Testis (tissue), 2 donors: ENCODE measurements around the gene MRPL4.

ENCODE experiments used
- POLR2A ChIP-seq: fragments of 450-650 bp; IDR thresholded peaks from one replicate; pipeline ENCODE4 v1.6.1; 2017; ENCODE audit warnings: antibody characterized with exemption, mild to moderate bottlenecking, moderate library complexity
- TF ChIP-seq, protein P1 (sequence below), 3 experiments: fragments of 450-650 bp in 2 of 3; fragments of 200-600 bp in 1 of 3; sonication (generic) in 1 of 3; IDR thresholded peaks; one replicate each; pipeline ENCODE4 v1.5.1; 2016 to 2019; ENCODE audit warnings: antibody characterized with exemption in 3 of 3, mild to moderate bottlenecking in 2 of 3, moderate library complexity in 1 of 3

DNA sequence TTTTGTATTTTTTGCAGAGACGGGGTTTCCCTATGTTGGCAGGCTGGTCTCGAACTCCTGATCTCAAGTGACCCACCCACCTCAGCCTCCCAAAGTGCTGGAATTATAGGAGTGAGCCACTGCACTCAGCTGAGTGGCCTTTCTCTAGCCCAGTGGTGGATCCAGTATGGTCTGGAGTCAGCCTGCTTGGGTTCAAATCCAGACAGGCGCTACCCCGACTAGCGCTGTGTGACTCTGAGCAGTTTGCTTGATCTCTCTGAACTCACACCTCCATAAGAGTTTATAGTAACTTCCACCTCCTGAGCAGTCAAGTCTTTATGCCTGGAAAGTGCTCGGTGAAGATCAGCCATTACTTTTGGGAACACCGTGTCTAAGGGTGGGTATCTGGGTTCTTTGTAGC lies 31.3 kb upstream of the MRPL4 start:
- TF ChIP-seq, protein P1, sequence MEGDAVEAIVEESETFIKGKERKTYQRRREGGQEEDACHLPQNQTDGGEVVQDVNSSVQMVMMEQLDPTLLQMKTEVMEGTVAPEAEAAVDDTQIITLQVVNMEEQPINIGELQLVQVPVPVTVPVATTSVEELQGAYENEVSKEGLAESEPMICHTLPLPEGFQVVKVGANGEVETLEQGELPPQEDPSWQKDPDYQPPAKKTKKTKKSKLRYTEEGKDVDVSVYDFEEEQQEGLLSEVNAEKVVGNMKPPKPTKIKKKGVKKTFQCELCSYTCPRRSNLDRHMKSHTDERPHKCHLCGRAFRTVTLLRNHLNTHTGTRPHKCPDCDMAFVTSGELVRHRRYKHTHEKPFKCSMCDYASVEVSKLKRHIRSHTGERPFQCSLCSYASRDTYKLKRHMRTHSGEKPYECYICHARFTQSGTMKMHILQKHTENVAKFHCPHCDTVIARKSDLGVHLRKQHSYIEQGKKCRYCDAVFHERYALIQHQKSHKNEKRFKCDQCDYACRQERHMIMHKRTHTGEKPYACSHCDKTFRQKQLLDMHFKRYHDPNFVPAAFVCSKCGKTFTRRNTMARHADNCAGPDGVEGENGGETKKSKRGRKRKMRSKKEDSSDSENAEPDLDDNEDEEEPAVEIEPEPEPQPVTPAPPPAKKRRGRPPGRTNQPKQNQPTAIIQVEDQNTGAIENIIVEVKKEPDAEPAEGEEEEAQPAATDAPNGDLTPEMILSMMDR (IDR thresholded peaks at IDR 0.05): no peak
- TF ChIP-seq POLR2A: no peak
